Measurements from ENCODE around the gene PDE4DIP.
"Not testable (repeated sequence)": the region's sequence is repeated elsewhere in the genome, so short reads cannot be mapped to it uniquely, and the experiment has no call there.

GRCh38 chr1:148879812-148880416, 35.7 kb downstream of the PDE4DIP start:
- not testable (repeated sequence) for TF ChIP-seq CTCF, POLR2A, POLR2AphosphoS5, EP300 (IDR thresholded peaks at IDR 0.05)

Data from upper lobe of left lung (tissue), 4 donors.